Natural killer cell (primary cell): Measurements from ENCODE around the gene TSPAN11. TPM values are rescaled to one million over a fixed set of nuclear protein-coding genes. Genes with fewer than 3 reads are reported as not detected.

Source experiments
- ATAC-seq, 3 donors: fragments of 150-1000 bp in 2 of 3; fragments of 200-7000 bp in 1 of 3; cut with Tn5 transposase; 1 replicate in 1 of 3; 2 replicates in 2 of 3; pipeline ENCODE4 v1.10.0; 2021; ENCODE audit warnings: mild to moderate bottlenecking in 2 of 3, moderate library complexity in 2 of 3
- DNase-seq, 2 donors: peaks; one replicate each; pipeline versions ENCODE4 v3.0.0 to v3.0.0-alpha.2; 2013 to 2021; ENCODE audit warnings: mixed read lengths in 1 of 2
- H3K27ac ChIP-seq: one replicate; pipeline ENCODE4 v1.5.1; 2013; ENCODE audit warnings: mild to moderate bottlenecking, low read length
- H3K27me3 ChIP-seq: one replicate; pipeline ENCODE4 v1.6.1; 2013; ENCODE audit warnings: low read length; ENCODE audit not compliant: control insufficient read depth, insufficient read depth
- H3K36me3 ChIP-seq: one replicate; pipeline ENCODE4 v1.6.1; 2013; ENCODE audit warnings: low read length; ENCODE audit not compliant: control insufficient read depth, insufficient read depth
- H3K4me1 ChIP-seq: one replicate; pipeline ENCODE4 v1.6.1; 2013; ENCODE audit warnings: low read length; ENCODE audit not compliant: control insufficient read depth, insufficient read depth
- H3K4me3 ChIP-seq: one replicate; pipeline ENCODE4 v1.5.1; 2013; ENCODE audit warnings: low read length
- H3K9me3 ChIP-seq: one replicate; pipeline ENCODE4 v1.6.1; 2013; ENCODE audit warnings: low read length; ENCODE audit not compliant: control insufficient read depth, insufficient read depth
- H3K27ac Mint-ChIP-seq, 2 donors: one replicate each; pipeline ENCODE4 v1.8.0; 2022; ENCODE audit warnings: mild to moderate bottlenecking in 2 of 2, mixed read lengths in 2 of 2, moderate library complexity in 1 of 2
- H3K27me3 Mint-ChIP-seq, 2 donors: one replicate each; pipeline ENCODE4 v1.8.0; 2022; ENCODE audit warnings: low read depth in 2 of 2, mixed read lengths in 2 of 2
- H3K36me3 Mint-ChIP-seq: one replicate; pipeline ENCODE4 v1.8.0; 2022; ENCODE audit warnings: mixed read lengths
- H3K4me1 Mint-ChIP-seq, 2 donors: one replicate each; pipeline ENCODE4 v1.8.0; 2022; ENCODE audit warnings: mixed read lengths in 2 of 2
- H3K4me3 Mint-ChIP-seq: one replicate; pipeline ENCODE4 v1.8.0; 2022; ENCODE audit warnings: mild to moderate bottlenecking, moderate library complexity, mixed read lengths
- H3K9me3 Mint-ChIP-seq, 2 donors: one replicate each; pipeline ENCODE4 v1.8.0; 2022; ENCODE audit warnings: mixed read lengths in 2 of 2
- CTCF ChIP-seq: fragments of 200-600 bp; IDR thresholded peaks from one replicate; pipeline ENCODE4 v1.8.0; 2022; ENCODE audit warnings: antibody characterized with exemption
- WGBS: methylation state at CpG from one replicate; pipeline ENCODE4 v1.1.7; 2013; ENCODE audit warnings: missing lambda C conversion rate; ENCODE audit not compliant: insufficient coverage; 5-methylcytosine and 5-hydroxymethylcytosine counted together
- intact Hi-C: fragments of 100-400 bp; cut with micrococcal nuclease; formaldehyde crosslinking; loops from one replicate; pipeline ENCODE4 v1.14.2; 2022
- total RNA-seq, 4 donors: library from RNA; stranded (reverse); fragments of 120-200 nt in 1 of 4; gene quantifications; one replicate each; pipeline versions ENCODE4 v1.2.3 to v1.2.4, GENCODE V29; 2013 to 2022

Gene TSPAN11
- total RNA-seq, 3 donors from 2014 or later (not counting 1 experiment from before 2014, with no cell fraction given) = not detected

- ATAC-seq = no peak
- WGBS = 82% methylated on average over 6 of the region's 6 CpGs
- intact Hi-C loops = no loop called here
These were observed 93.0 kb downstream of the TSPAN11 start for GRCh38 chr12:31019561-31019960.

GRCh38 chr12:31019976-31020375 is 93.4 kb downstream of the TSPAN11 start:
- no peaks in the 10 kb centered on the region for H3K27me3 Mint-ChIP-seq
- Histone ChIP-seq H3K4me3 (no peak overlapping the region), H3K27me3 (peaks cover 2% of the 10 kb centered on the region), H3K36me3 (no peaks in the 10 kb centered on the region), H3K4me1 (no peaks in the 10 kb centered on the region), H3K27ac (no peak overlapping the region), H3K9me3 (no peaks in the 10 kb centered on the region)
- no peaks in the 10 kb centered on the region for H3K4me1 Mint-ChIP-seq
- no peaks in the 10 kb centered on the region for H3K9me3 Mint-ChIP-seq
- no peak overlapping the region for H3K4me3 Mint-ChIP-seq
- 82% methylated on average over 14 of the region's 14 CpGs for WGBS
- intact Hi-C loops = no loop called here
- ATAC-seq (no peak), DNase-seq (no peak)
- no peak overlapping the region for H3K27ac Mint-ChIP-seq
- H3K36me3 Mint-ChIP-seq = no peaks in the 10 kb centered on the region
- no peak for TF ChIP-seq CTCF

More at GRCh38 chr12:31019561-31019960, 93.0 kb downstream of the TSPAN11 start:
- Mint-ChIP-seq H3K27me3 (no peaks in the 10 kb centered on the region), H3K4me3 (no peak overlapping the region), H3K27ac (no peak overlapping the region), H3K9me3 (no peaks in the 10 kb centered on the region), H3K4me1 (no peaks in the 10 kb centered on the region), H3K36me3 (no peaks in the 10 kb centered on the region)
- Histone ChIP-seq H3K9me3 (no peaks in the 10 kb centered on the region), H3K27me3 (peaks cover 2% of the 10 kb centered on the region), H3K4me3 (no peak overlapping the region), H3K27ac (no peak overlapping the region), H3K4me1 (no peaks in the 10 kb centered on the region), H3K36me3 (no peaks in the 10 kb centered on the region)
- TF ChIP-seq CTCF = no peak
- DNase-seq = no peak

GRCh38 chr12:31020385-31021166 is 94.0 kb downstream of the TSPAN11 start:
- H3K27ac ChIP-seq = no peak overlapping the region
- no peak for ATAC-seq
- Mint-ChIP-seq H3K4me1 (no peaks in the 10 kb centered on the region), H3K9me3 (no peaks in the 10 kb centered on the region), H3K36me3 (no peaks in the 10 kb centered on the region), H3K27me3 (no peaks in the 10 kb centered on the region), H3K4me3 (no peak overlapping the region), H3K27ac (no peak overlapping the region)
- intact Hi-C loops = no loop called here
- no peaks in the 10 kb centered on the region for H3K36me3 ChIP-seq
- DNase-seq = no peak
- H3K4me1 ChIP-seq = no peaks in the 10 kb centered on the region
- H3K27me3 ChIP-seq = peaks cover 2% of the 10 kb centered on the region
- 89% methylated on average over 11 of the region's 11 CpGs for WGBS
- TF ChIP-seq CTCF = no peak
- no peak overlapping the region for H3K4me3 ChIP-seq
- no peaks in the 10 kb centered on the region for H3K9me3 ChIP-seq

- no peaks in the 10 kb centered on the region for H3K4me1 Mint-ChIP-seq
- 68% methylated on average over 3 of the region's 3 CpGs for WGBS
- H3K27ac ChIP-seq = no peak overlapping the region
These were observed 94.6 kb downstream of the TSPAN11 start for GRCh38 chr12:31021181-31021580.

More at GRCh38 chr12:31021181-31021580, 94.6 kb downstream of the TSPAN11 start:
- intact Hi-C loops = no loop called here
- Histone ChIP-seq H3K27me3 (peaks cover 2% of the 10 kb centered on the region), H3K36me3 (no peaks in the 10 kb centered on the region), H3K9me3 (no peaks in the 10 kb centered on the region), H3K4me1 (no peaks in the 10 kb centered on the region), H3K4me3 (no peak overlapping the region)
- TF ChIP-seq CTCF = no peak
- H3K27me3 Mint-ChIP-seq = no peaks in the 10 kb centered on the region
- H3K4me3 Mint-ChIP-seq = no peak overlapping the region
- H3K9me3 Mint-ChIP-seq = no peaks in the 10 kb centered on the region
- no peak overlapping the region for H3K27ac Mint-ChIP-seq
- H3K36me3 Mint-ChIP-seq = no peaks in the 10 kb centered on the region
- ATAC-seq = no peak
- DNase-seq = no peak
